ENCODE results near the gene EZH1.

EZH1 gene

GRCh38 chr17:42706732-42707131, 38.1 kb downstream of the EZH1 start:
- DNase-seq: no peak

GRCh38 chr17:42704837-42705494, 39.9 kb downstream of the EZH1 start:
- no peak for DNase-seq

- DNase-seq: no peak
Measured at GRCh38 chr17:42704490-42704836, 40.4 kb downstream of the EZH1 start.

GRCh38 chr17:42702446-42702845, 42.4 kb downstream of the EZH1 start:
- no peak for DNase-seq

- no peak for DNase-seq
Measured at GRCh38 chr17:42700586-42701289, 44.1 kb downstream of the EZH1 start.

- DNase-seq: no peak
Measured at GRCh38 chr17:42699415-42699740, 45.5 kb downstream of the EZH1 start.

- DNase-seq: no peak
Measured at GRCh38 chr17:42698736-42699414, 46.0 kb downstream of the EZH1 start.

- DNase-seq: no peak
Measured at GRCh38 chr17:42697108-42697811, 47.6 kb downstream of the EZH1 start.

- no peak for DNase-seq
Measured at GRCh38 chr17:42695500-42695899, 49.3 kb downstream of the EZH1 start.

GRCh38 chr17:42694524-42694923, 50.3 kb downstream of the EZH1 start:
- DNase-seq: no peak

- no peak for DNase-seq
Measured at GRCh38 chr17:42692489-42692888, 52.4 kb downstream of the EZH1 start.

- no peak for DNase-seq
Measured at GRCh38 chr17:42691021-42691545, 53.8 kb downstream of the EZH1 start.

GRCh38 chr17:42690596-42690995, 54.2 kb downstream of the EZH1 start:
- no peak for DNase-seq

GRCh38 chr17:42687707-42688320, 57.0 kb downstream of the EZH1 start:
- DNase-seq: no peak

GRCh38 chr17:42686520-42687128, 58.2 kb downstream of the EZH1 start:
- no peak for DNase-seq

GRCh38 chr17:42685831-42686230, 59.0 kb downstream of the EZH1 start:
- no peak for DNase-seq

- DNase-seq: no peak
Measured at GRCh38 chr17:42684929-42685556, 59.8 kb downstream of the EZH1 start.

- DNase-seq: no peak
Measured at GRCh38 chr17:42683407-42684034, 61.3 kb downstream of the EZH1 start.

GRCh38 chr17:42682722-42683403, 62.0 kb downstream of the EZH1 start:
- peak; percentile 38 for DNase-seq

- peak; percentile 57 for DNase-seq
Measured at GRCh38 chr17:42681976-42682721, 62.7 kb downstream of the EZH1 start, which contains the start of gene CNTNAP1. CNTNAP1 (plus strand) TSS chr17:42682531; CDS start chr17:42682830, 299 bp downstream.
